K562 (cell line): ENCODE results near the gene PILRA. TPM values are rescaled to one million over a fixed set of nuclear protein-coding genes. Genes with fewer than 3 reads are reported as not detected.

Experiments used
- ATF4 ChIP-seq: fragments of 450-650 bp; formaldehyde crosslinking; IDR thresholded peaks from 2 replicates; pipeline ENCODE4 v1.4.0; 2022; ENCODE audit warnings: mild to moderate bottlenecking, moderate library complexity
- BHLHE40 ChIP-seq: IDR thresholded peaks from 2 replicates; pipeline ENCODE4 v1.6.1; 2011; ENCODE audit warnings: low read length, improper control_type of control experiment
- BRCA1 ChIP-seq, 2 experiments: fragments of 450-650 bp in 1 of 2; sonication (generic) in 1 of 2; formaldehyde crosslinking in 1 of 2; IDR thresholded peaks; 2 replicates each; pipeline versions ENCODE4 v1.5.0 to v1.6.1; 2017 to 2020; ENCODE audit warnings: mild to moderate bottlenecking in 1 of 2, missing genetic modification reagents in 1 of 2
- CTBP1 ChIP-seq: fragments of 450-650 bp; IDR thresholded peaks from 2 replicates; pipeline ENCODE4 v1.6.1; 2016; ENCODE audit warnings: borderline replicate concordance
- GTF3C2 ChIP-seq: IDR thresholded peaks from 3 replicates; pipeline ENCODE4 v1.6.1; 2011; ENCODE audit warnings: borderline replicate concordance, mild to moderate bottlenecking, moderate library complexity; ENCODE audit not compliant: insufficient read length; ENCODE audit errors: extremely low read depth
- KDM5B ChIP-seq: fragments of 200-600 bp; sonication (generic); IDR thresholded peaks from 2 replicates; pipeline ENCODE4 v1.6.1; 2012; ENCODE audit warnings: low read depth, mild to moderate bottlenecking, moderate library complexity, low read length, control low read depth, inconsistent platforms; ENCODE audit not compliant: insufficient replicate concordance
- KLF13 ChIP-seq: fragments of 450-650 bp; IDR thresholded peaks from 2 replicates; pipeline ENCODE4 v1.6.1; 2016; ENCODE audit warnings: missing genetic modification characterization, low read depth, mild to moderate bottlenecking, missing compliant biosample characterization, moderate library complexity, borderline replicate concordance
- MAX ChIP-seq: sonication (generic); formaldehyde crosslinking; IDR thresholded peaks from 2 replicates; pipeline ENCODE4 v1.9.0; 2022; ENCODE audit warnings: mild to moderate bottlenecking, missing genetic modification reagents
- MTA3 ChIP-seq: fragments of 450-650 bp; formaldehyde crosslinking; IDR thresholded peaks from 2 replicates; pipeline ENCODE4 v1.6.1; 2017; ENCODE audit warnings: mild to moderate bottlenecking, borderline replicate concordance
- NONO ChIP-seq, 2 experiments: fragments of 200-400 bp in 1 of 2; fragments of 450-650 bp in 1 of 2; formaldehyde crosslinking in 1 of 2; IDR thresholded peaks; 2 replicates each; pipeline ENCODE4 v1.6.1; 2017; ENCODE audit warnings: low read depth in 2 of 2, mild to moderate bottlenecking in 2 of 2, moderate library complexity in 2 of 2, low read length in 1 of 2
- NR3C1 ChIP-seq: sonication (generic); formaldehyde crosslinking; IDR thresholded peaks from 2 replicates; pipeline ENCODE4 v1.8.1; 2022; ENCODE audit warnings: missing genetic modification reagents
- PML ChIP-seq: IDR thresholded peaks from 2 replicates; pipeline ENCODE4 v1.6.1; 2012; ENCODE audit warnings: low read length, inconsistent platforms
- POLR2H ChIP-seq: IDR thresholded peaks from 2 replicates; pipeline ENCODE4 v1.6.1; 2016; ENCODE audit warnings: missing genetic modification characterization, low read depth, mild to moderate bottlenecking, control low read depth, missing compliant biosample characterization, moderate library complexity
- RAD21 ChIP-seq, 2 experiments: fragments of 250-450 bp in 1 of 2; fragments of 450-650 bp in 1 of 2; sonication (Bioruptor Pico) in 1 of 2; formaldehyde crosslinking in 1 of 2; IDR thresholded peaks in 1 of 2; conservative IDR thresholded peaks in 1 of 2; 2 replicates each; pipeline versions ENCODE4 v1.4.0 to v1.8.0; 2020 to 2022; ENCODE audit warnings: mild to moderate bottlenecking in 2 of 2, moderate library complexity in 1 of 2
- RBM39 ChIP-seq: fragments of 200-400 bp; formaldehyde crosslinking; optimal IDR thresholded peaks from 2 replicates; pipeline ENCODE3; 2018; ENCODE audit warnings: low read depth, low read length
- RFX1 ChIP-seq: fragments of 450-650 bp; IDR thresholded peaks from 2 replicates; pipeline ENCODE4 v1.6.1; 2016; ENCODE audit warnings: mild to moderate bottlenecking, moderate library complexity
- RHOXF2B ChIP-seq: fragments of 250-450 bp; sonication (Bioruptor Pico); conservative IDR thresholded peaks from 2 replicates; pipeline ENCODE4 v1.5.1; 2021
- SIX5 ChIP-seq, 2 experiments: IDR thresholded peaks; 2 replicates each; pipeline ENCODE4 v1.6.1; 2011; ENCODE audit warnings: low read length in 2 of 2, borderline replicate concordance in 1 of 2, low read depth in 1 of 2, mild to moderate bottlenecking in 1 of 2, moderate library complexity in 1 of 2; ENCODE audit not compliant: insufficient read depth in 1 of 2
- SRSF3 ChIP-seq: fragments of 200-400 bp; formaldehyde crosslinking; IDR thresholded peaks from 2 replicates; pipeline ENCODE4 v1.6.1; 2016; ENCODE audit warnings: mild to moderate bottlenecking, low read length, moderate library complexity; ENCODE audit not compliant: insufficient read depth
- ZNF143 ChIP-seq: sonication (generic); formaldehyde crosslinking; IDR thresholded peaks from 2 replicates; pipeline ENCODE4 v1.9.0; 2022; ENCODE audit warnings: mild to moderate bottlenecking, missing genetic modification reagents
- ZNF165 ChIP-seq: fragments of 250-450 bp; sonication (Bioruptor Pico); IDR thresholded peaks from 2 replicates; pipeline ENCODE4 v1.4.0; 2020; ENCODE audit warnings: borderline replicate concordance
- ZNF24 ChIP-seq: fragments of 450-650 bp; IDR thresholded peaks from 2 replicates; pipeline ENCODE4 v1.6.1; 2016
- ZNF507 ChIP-seq: conservative IDR thresholded peaks from 2 replicates; pipeline ENCODE4 v1.6.1; 2017; ENCODE audit warnings: missing genetic modification characterization, missing compliant biosample characterization
- polyA plus RNA-seq, 8 experiments: library from polyadenylated mRNA; depleted of rRNA in 4 of 8; stranded (reverse) in 5 of 8; unstranded in 3 of 8; fragments of >200 nt; fragmentation: Nextera tagmentation in 2 of 8; fragmentation: Illumina TruSeq in 1 of 8; extraction: Ambion mirVana in 2 of 8; extraction: Trizol in 1 of 8; gene quantifications; 2 replicates each; pipeline versions ENCODE4 v1.2.1 to v1.2.3, GENCODE V29; 2011 to 2014; ENCODE audit warnings: inconsistent platforms in 1 of 8, missing spikeins in 1 of 8
- total RNA-seq, 7 experiments: library from RNA; depleted of rRNA in 6 of 7; stranded (reverse); fragments of >200 nt in 6 of 7; fragmentation: Illumina TruSeq in 2 of 7; extraction: Trizol in 2 of 7; gene quantifications; 2 replicates each; pipeline versions ENCODE4 v1.2.1 to v1.2.3, GENCODE V29; 2011 to 2021; ENCODE audit warnings: low replicate concordance in 1 of 7

PILRA gene
- total and polyA plus RNA-seq, 9 of the 15 experiments (the other 6 are each of a cell fraction or from before 2014, with no cell fraction given) = 0.13 to 1.8 (median 0.62) TPM

- peak; percentile 27; the same call in 1 of the 2 replicates for TF ChIP-seq ZNF143 (CRISPR knock-in tag)
- no peak for TF ChIP-seq GTF3C2
- TF ChIP-seq CTBP1 = peak; percentile 69; the same call in 1 of the 2 replicates
- TF ChIP-seq RAD21 (CRISPR knock-in tag; conservative IDR thresholded peaks at IDR 0.05 in 1 of 2, IDR thresholded peaks at IDR 0.05 in 1 of 2) = no peak
- no peak for TF ChIP-seq SIX5 (IDR thresholded peaks at IDR 0.05; ENCODE audit: borderline replicate concordance in 1 of 2, insufficient read depth in 1 of 2, low read depth in 1 of 2, low read length in 2 of 2)
- no peak for TF ChIP-seq ZNF24
- peak; percentile 85 for TF ChIP-seq MAX (CRISPR knock-in tag)
- 0 out of 2 replicates have a peak, but pooled peaks have one; percentile 14 for TF ChIP-seq ZNF165 (CRISPR knock-in tag)
- no peak; the same call in 1 of the 2 replicates for TF ChIP-seq PML
- TF ChIP-seq BRCA1 (IDR thresholded peaks at IDR 0.05) = no peak
- TF ChIP-seq BRCA1 (CRISPR knock-in tag; IDR thresholded peaks at IDR 0.05) = 0 out of 2 replicates have a peak, but pooled peaks have one; percentile 14
- TF ChIP-seq POLR2H (tag) = no peak
- no peak for TF ChIP-seq RFX1
- no peak for TF ChIP-seq KLF13 (tag)
- 0 out of 2 replicates have a peak, but pooled peaks have one; percentile 60 for TF ChIP-seq NR3C1 (CRISPR knock-in tag)
- peak; percentile 34; the same call in 1 of the 2 replicates for TF ChIP-seq ATF4
- peak; percentile 87; the same call in 1 of the 2 replicates for TF ChIP-seq SRSF3
- TF ChIP-seq ZNF507 = no peak
- peak in 1 of 2 experiments; percentile 81; a peak in 2 of 4 replicates for TF ChIP-seq NONO (IDR thresholded peaks at IDR 0.05; ENCODE audit: low read depth in 2 of 2, low read length in 1 of 2)
- TF ChIP-seq BHLHE40 = peak; percentile 88
- peak; percentile 33; the same call in 1 of the 2 replicates for TF ChIP-seq MTA3
- peak; percentile 21 for TF ChIP-seq RBM39
- peak; percentile 52; the same call in 1 of the 2 replicates for TF ChIP-seq RHOXF2B
- TF ChIP-seq KDM5B = peak; percentile 46
These were observed 62.4 kb downstream of the PILRA start (continued) for GRCh38 chr7:100435401-100436304.
